H1 (cell line): ENCODE measurements around the gene FAM168B. TPM values are rescaled to one million over a fixed set of nuclear protein-coding genes. Genes with fewer than 3 reads are reported as not detected.

ENCODE experiments used
- BACH1 ChIP-seq: IDR thresholded peaks from 2 replicates; pipeline ENCODE4 v1.6.1; 2012; ENCODE audit warnings: low read length, improper control_type of control experiment
- BCL11A ChIP-seq, 2 experiments: IDR thresholded peaks; one replicate each; pipeline ENCODE4 v1.6.1; 2011; ENCODE audit warnings: low read depth in 2 of 2, low read length in 2 of 2, mild to moderate bottlenecking in 2 of 2
- CHD7 ChIP-seq: fragments of 300-600 bp; sonication (generic); IDR thresholded peaks from 2 replicates; pipeline ENCODE4 v1.7.1; 2012; ENCODE audit warnings: low read length, moderate library complexity, mild to moderate bottlenecking, inconsistent platforms; ENCODE audit not compliant: insufficient replicate concordance
- E2F6 ChIP-seq: IDR thresholded peaks from 2 replicates; pipeline ENCODE4 v1.6.1; 2012; ENCODE audit warnings: inconsistent platforms
- ZNF274 ChIP-seq: IDR thresholded peaks from 2 replicates; pipeline ENCODE4 v1.7.0; 2012; ENCODE audit warnings: low read length, borderline replicate concordance; ENCODE audit errors: extremely low read depth
- polyA plus RNA-seq, 7 experiments: library from polyadenylated mRNA; depleted of rRNA in 3 of 7; stranded (reverse) in 5 of 7; unstranded in 2 of 7; fragments of >200 nt in 5 of 7; fragments of 200-250 nt in 2 of 7; gene quantifications; 1 replicate in 5 of 7; 2 replicates in 1 of 7; 4 replicates in 1 of 7; pipeline versions ENCODE4 v1.2.1 to v1.2.3, GENCODE V29; 2011 to 2013; ENCODE audit warnings: missing spikeins in 2 of 7, mixed read lengths in 2 of 7
- total RNA-seq: library from RNA; stranded (reverse); fragmentation: NEBNext Ultra II Directional; extraction: Animal tissue kit (Norgen Biotek cat#: 25700); gene quantifications from 2 replicates; pipeline ENCODE4 v1.2.1, GENCODE V29; 2021

Gene FAM168B
- total and polyA plus RNA-seq, 2 of the 8 experiments (the other 6 are each of a cell fraction or from before 2014, with no cell fraction given): 61.9 to 123 TPM

GRCh38 chr2:131081190-131081589, 12.1 kb downstream of the FAM168B start (continued):
- TF ChIP-seq ZNF274: no peak
- no peak for TF ChIP-seq E2F6
- TF ChIP-seq BACH1: no peak
- TF ChIP-seq BCL11A (IDR thresholded peaks at IDR 0.05; ENCODE audit: low read depth in 2 of 2, low read length in 2 of 2): no peak
- no peak for TF ChIP-seq CHD7
